Measurements from ENCODE around the gene NFYA. TPM values are rescaled to one million over a fixed set of nuclear protein-coding genes. Genes with fewer than 3 reads are reported as not detected.

The NFYA gene
- total and polyA plus RNA-seq, 2 of the 13 experiments (the other 11 are each of a cell fraction or from before 2014, with no cell fraction given), result 16.0 to 22.9 TPM

DNA sequence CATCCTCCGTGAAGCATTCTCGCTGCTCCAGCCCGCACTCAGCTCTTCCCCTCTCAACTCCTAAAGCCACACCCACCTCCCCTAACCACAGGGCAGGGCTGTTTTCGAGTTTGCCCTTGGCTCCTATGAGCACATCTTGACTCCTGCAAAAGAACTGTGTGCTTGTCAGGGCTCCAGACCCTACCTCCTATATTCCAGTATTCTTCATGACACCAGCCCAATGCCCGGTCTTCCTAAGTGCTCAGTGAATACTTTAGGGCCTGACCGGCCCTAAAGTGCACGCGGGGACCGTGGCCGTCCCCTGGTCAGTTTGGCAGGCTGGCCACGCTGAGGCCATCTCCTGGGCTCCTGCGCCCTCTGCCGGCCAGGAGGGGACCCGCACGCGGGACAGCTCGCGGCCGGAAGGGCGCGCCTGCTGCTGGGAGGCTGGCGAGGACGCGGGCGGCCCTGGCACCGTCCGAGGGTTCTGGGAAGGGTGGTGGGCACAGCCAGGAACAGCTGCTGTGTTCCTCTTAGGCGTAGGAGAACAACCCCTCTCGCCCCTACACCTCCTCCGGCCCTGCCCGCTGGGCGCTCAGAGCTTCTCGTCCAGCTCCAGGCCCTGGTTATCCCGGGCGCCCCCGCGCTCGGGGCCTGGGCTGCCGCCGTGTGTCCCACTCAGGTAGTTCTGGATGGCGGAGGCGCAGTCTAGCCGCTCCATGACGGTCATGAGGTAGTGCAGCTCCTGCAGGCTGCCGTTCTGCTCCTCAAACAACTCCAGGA lies 44.8 kb upstream of the NFYA start (continued):
- TF ChIP-seq ZNF841 (CRISPR knock-in tag; IDR thresholded peaks at IDR 0.05; ENCODE audit: borderline replicate concordance) (no peak), SNAI1 (CRISPR knock-in tag; IDR thresholded peaks at IDR 0.05; ENCODE audit: borderline replicate concordance) (no peak), FOXO1 (CRISPR knock-in tag; IDR thresholded peaks at IDR 0.05) (peak; percentile 65), PLRG1 (conservative IDR thresholded peaks at IDR 0.05) (no peak), BRCA1 (CRISPR knock-in tag; IDR thresholded peaks at IDR 0.05) (peak; percentile 47; the same call in 1 of the 2 replicates), ZNF251 (CRISPR knock-in tag; IDR thresholded peaks at IDR 0.05) (no peak), MEIS1 (CRISPR knock-in tag; IDR thresholded peaks at IDR 0.05; ENCODE audit: borderline replicate concordance) (0 out of 2 replicates have a peak, but pooled peaks have one; percentile 67), XRCC5 (optimal IDR thresholded peaks at IDR 0.05; ENCODE audit: low read length) (peak; percentile 95), RXRA (CRISPR knock-in tag; IDR thresholded peaks at IDR 0.05) (peak; percentile 71), PAWR (CRISPR knock-in tag; IDR thresholded peaks at IDR 0.05; ENCODE audit: borderline replicate concordance) (no peak), SMAD1 (CRISPR knock-in tag; IDR thresholded peaks at IDR 0.05; ENCODE audit: borderline replicate concordance, low read depth) (peak; percentile 79; the same call in 1 of the 2 replicates), ZNF552 (CRISPR knock-in tag; IDR thresholded peaks at IDR 0.05; ENCODE audit: borderline replicate concordance) (peak; percentile 54; the same call in 1 of the 2 replicates), HNRNPK (IDR thresholded peaks at IDR 0.05; ENCODE audit: low read depth, low read length, poor library complexity, severe bottlenecking) (peak; percentile 10), KDM5A (IDR thresholded peaks at IDR 0.05; ENCODE audit: borderline replicate concordance, low read length) (no peak), ZNF891 (CRISPR knock-in tag; IDR thresholded peaks at IDR 0.05) (peak; percentile 95), LCORL (IDR thresholded peaks at IDR 0.05) (no peak), LCORL (CRISPR knock-in tag; IDR thresholded peaks at IDR 0.05) (peak; percentile 76; the same call in 1 of the 2 replicates), FOXA1 (IDR thresholded peaks at IDR 0.05) (no peak), FOXA1 (CRISPR knock-in tag; IDR thresholded peaks at IDR 0.05) (0 out of 2 replicates have a peak, but pooled peaks have one; percentile 33), ZSCAN20 (CRISPR knock-in tag; IDR thresholded peaks at IDR 0.05; ENCODE audit: borderline replicate concordance) (peak; percentile 57; the same call in 1 of the 2 replicates), PAX8 (CRISPR knock-in tag; IDR thresholded peaks at IDR 0.05; ENCODE audit: borderline replicate concordance) (peak; percentile 89), ZNF337 (CRISPR knock-in tag; IDR thresholded peaks at IDR 0.05; ENCODE audit: borderline replicate concordance, low read depth) (no peak), MBNL3 (CRISPR knock-in tag; conservative IDR thresholded peaks at IDR 0.05) (no peak)
- TF ChIP-seq, protein P1, sequence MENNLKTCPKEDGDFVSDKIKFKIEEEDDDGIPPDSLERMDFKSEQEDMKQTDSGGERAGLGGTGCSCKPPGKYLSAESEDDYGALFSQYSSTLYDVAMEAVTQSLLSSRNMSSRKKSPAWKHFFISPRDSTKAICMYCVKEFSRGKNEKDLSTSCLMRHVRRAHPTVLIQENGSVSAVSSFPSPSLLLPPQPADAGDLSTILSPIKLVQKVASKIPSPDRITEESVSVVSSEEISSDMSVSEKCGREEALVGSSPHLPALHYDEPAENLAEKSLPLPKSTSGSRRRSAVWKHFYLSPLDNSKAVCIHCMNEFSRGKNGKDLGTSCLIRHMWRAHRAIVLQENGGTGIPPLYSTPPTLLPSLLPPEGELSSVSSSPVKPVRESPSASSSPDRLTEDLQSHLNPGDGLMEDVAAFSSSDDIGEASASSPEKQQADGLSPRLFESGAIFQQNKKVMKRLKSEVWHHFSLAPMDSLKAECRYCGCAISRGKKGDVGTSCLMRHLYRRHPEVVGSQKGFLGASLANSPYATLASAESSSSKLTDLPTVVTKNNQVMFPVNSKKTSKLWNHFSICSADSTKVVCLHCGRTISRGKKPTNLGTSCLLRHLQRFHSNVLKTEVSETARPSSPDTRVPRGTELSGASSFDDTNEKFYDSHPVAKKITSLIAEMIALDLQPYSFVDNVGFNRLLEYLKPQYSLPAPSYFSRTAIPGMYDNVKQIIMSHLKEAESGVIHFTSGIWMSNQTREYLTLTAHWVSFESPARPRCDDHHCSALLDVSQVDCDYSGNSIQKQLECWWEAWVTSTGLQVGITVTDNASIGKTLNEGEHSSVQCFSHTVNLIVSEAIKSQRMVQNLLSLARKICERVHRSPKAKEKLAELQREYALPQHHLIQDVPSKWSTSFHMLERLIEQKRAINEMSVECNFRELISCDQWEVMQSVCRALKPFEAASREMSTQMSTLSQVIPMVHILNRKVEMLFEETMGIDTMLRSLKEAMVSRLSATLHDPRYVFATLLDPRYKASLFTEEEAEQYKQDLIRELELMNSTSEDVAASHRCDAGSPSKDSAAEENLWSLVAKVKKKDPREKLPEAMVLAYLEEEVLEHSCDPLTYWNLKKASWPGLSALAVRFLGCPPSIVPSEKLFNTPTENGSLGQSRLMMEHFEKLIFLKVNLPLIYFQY (CRISPR knock-in tag; IDR thresholded peaks at IDR 0.05; ENCODE audit: borderline replicate concordance), result no peak; the same call in 1 of the 2 replicates
- TF ChIP-seq, protein P2, sequence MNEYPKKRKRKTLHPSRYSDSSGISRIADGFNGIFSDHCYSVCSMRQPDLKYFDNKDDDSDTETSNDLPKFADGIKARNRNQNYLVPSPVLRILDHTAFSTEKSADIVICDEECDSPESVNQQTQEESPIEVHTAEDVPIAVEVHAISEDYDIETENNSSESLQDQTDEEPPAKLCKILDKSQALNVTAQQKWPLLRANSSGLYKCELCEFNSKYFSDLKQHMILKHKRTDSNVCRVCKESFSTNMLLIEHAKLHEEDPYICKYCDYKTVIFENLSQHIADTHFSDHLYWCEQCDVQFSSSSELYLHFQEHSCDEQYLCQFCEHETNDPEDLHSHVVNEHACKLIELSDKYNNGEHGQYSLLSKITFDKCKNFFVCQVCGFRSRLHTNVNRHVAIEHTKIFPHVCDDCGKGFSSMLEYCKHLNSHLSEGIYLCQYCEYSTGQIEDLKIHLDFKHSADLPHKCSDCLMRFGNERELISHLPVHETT (CRISPR knock-in tag; conservative IDR thresholded peaks at IDR 0.05), result no peak
- TF ChIP-seq, protein P3, sequence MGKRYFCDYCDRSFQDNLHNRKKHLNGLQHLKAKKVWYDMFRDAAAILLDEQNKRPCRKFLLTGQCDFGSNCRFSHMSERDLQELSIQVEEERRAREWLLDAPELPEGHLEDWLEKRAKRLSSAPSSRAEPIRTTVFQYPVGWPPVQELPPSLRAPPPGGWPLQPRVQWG (CRISPR knock-in tag; IDR thresholded peaks at IDR 0.05; ENCODE audit: borderline replicate concordance, low read depth), result no peak
